Prostate gland (tissue), 2 donors: Measurements from ENCODE around the gene FOXP1.

Source experiments
- CTCF ChIP-seq, 4 experiments: fragments of 200-600 bp in 2 of 4; fragments of 450-650 bp in 2 of 4; sonication (generic) in 2 of 4; IDR thresholded peaks; 1 replicate in 3 of 4; 2 replicates in 1 of 4; pipeline ENCODE4 v1.5.1; 2016 to 2019; ENCODE audit warnings: antibody characterized with exemption in 4 of 4, mild to moderate bottlenecking in 2 of 4, moderate library complexity in 2 of 4
- POLR2A ChIP-seq: fragments of 450-650 bp; IDR thresholded peaks from one replicate; pipeline ENCODE4 v1.6.1; 2016; ENCODE audit warnings: antibody characterized with exemption, mild to moderate bottlenecking

- TF ChIP-seq CTCF (IDR thresholded peaks at IDR 0.05), result no peak
- TF ChIP-seq POLR2A, result no peak
These were observed 195.9 kb downstream of the FOXP1 start for GRCh38 chr3:71387586-71387985.
